H1 (cell line): ENCODE measurements around the gene PARP15. TPM values are rescaled to one million over a fixed set of nuclear protein-coding genes. Genes with fewer than 3 reads are reported as not detected.

Source experiments
- CTCF ChIA-PET: fragments of 300-600 bp; sonication (Branson Sonifier 250); formaldehyde crosslinking; loops from one replicate; lab custom pipeline; 2021; ENCODE audit not compliant: partially characterized antibody; lab: Charles Lee
- POLR2A ChIA-PET: fragments of 300-600 bp; sonication (Branson Sonifier 250); formaldehyde crosslinking; loops from one replicate; lab custom pipeline; 2021; ENCODE audit warnings: inconsistent platforms; ENCODE audit not compliant: partially characterized antibody; lab: Charles Lee
- DNase-seq, 2 experiments: peaks; one replicate each; pipeline versions ENCODE4 v3.0.0 to v3.0.0-alpha.2; 2010 to 2022; ENCODE audit warnings: low spot score in 2 of 2, low read depth in 1 of 2, mixed read lengths in 1 of 2
- FAIRE-seq: peaks from 2 replicates; lab custom pipeline; 2011; peaks lifted over from hg19 to GRCh38; lab: Jason Lieb, UNC
- H2AFZ ChIP-seq: 2 replicates; pipeline ENCODE4 v1.8.1; 2012; ENCODE audit warnings: low read length, inconsistent platforms
- H2AK5ac ChIP-seq: 2 replicates; pipeline ENCODE4 v1.6.1; 2013; ENCODE audit warnings: low read depth, low read length
- H2BK120ac ChIP-seq: replicated peaks from 2 replicates; pipeline ENCODE3; 2013; ENCODE audit warnings: low read depth, low read length, inconsistent platforms
- H2BK12ac ChIP-seq: 2 replicates; pipeline ENCODE4 v1.6.1; 2013; ENCODE audit warnings: low read depth, low read length
- H2BK15ac ChIP-seq: 2 replicates; pipeline ENCODE4 v1.6.1; 2013; ENCODE audit warnings: low read length
- H2BK20ac ChIP-seq: 2 replicates; pipeline ENCODE4 v1.6.1; 2013; ENCODE audit warnings: low read length
- H2BK5ac ChIP-seq: 2 replicates; pipeline ENCODE4 v1.6.1; 2013; ENCODE audit warnings: low read depth, low read length
- H3K14ac ChIP-seq: 2 replicates; pipeline ENCODE4 v1.6.1; 2013; ENCODE audit warnings: inconsistent platforms; ENCODE audit not compliant: insufficient read length
- H3K18ac ChIP-seq: 2 replicates; pipeline ENCODE4 v1.6.1; 2013; ENCODE audit warnings: low read length; ENCODE audit errors: extremely low read depth
- H3K23ac ChIP-seq: 2 replicates; pipeline ENCODE4 v1.6.1; 2013; ENCODE audit warnings: inconsistent platforms; ENCODE audit not compliant: insufficient read length
- H3K23me2 ChIP-seq: 2 replicates; pipeline ENCODE4 v1.6.1; 2013; ENCODE audit warnings: low read depth, low read length
- H3K27ac ChIP-seq: 2 replicates; pipeline ENCODE4 v1.6.1; 2011; ENCODE audit warnings: low read depth, low read length, inconsistent platforms
- H3K27me3 ChIP-seq, 4 experiments: replicated peaks in 1 of 4; 1 replicate in 1 of 4; 2 replicates in 3 of 4; pipeline versions ENCODE4 v1.6.1 to v1.8.1; 2011 to 2013; ENCODE audit warnings: low read length in 3 of 4, mild to moderate bottlenecking in 3 of 4, inconsistent platforms in 2 of 4, mixed read lengths in 2 of 4, moderate library complexity in 1 of 4; ENCODE audit not compliant: control insufficient read depth in 3 of 4, insufficient read depth in 3 of 4; ENCODE audit errors: extremely low read depth in 1 of 4
- H3K36me3 ChIP-seq, 4 experiments: 2 replicates each; pipeline versions ENCODE4 v1.6.1 to v1.8.1; 2011 to 2013; ENCODE audit warnings: mild to moderate bottlenecking in 4 of 4, low read length in 3 of 4, moderate library complexity in 2 of 4, control low read depth in 1 of 4, inconsistent platforms in 1 of 4; ENCODE audit not compliant: insufficient read depth in 4 of 4, control insufficient read depth in 2 of 4
- H3K4ac ChIP-seq: replicated peaks from 2 replicates; pipeline ENCODE3; 2013; ENCODE audit warnings: low read length, low read depth, mixed read lengths, inconsistent platforms; ENCODE audit not compliant: insufficient read length
- H3K4me1 ChIP-seq, 4 experiments: replicated peaks in 1 of 4; 1 replicate in 1 of 4; 2 replicates in 3 of 4; pipeline versions ENCODE4 v1.6.1 to v1.8.1; 2011 to 2013; ENCODE audit warnings: low read length in 3 of 4, inconsistent platforms in 2 of 4, mixed read lengths in 1 of 4; ENCODE audit not compliant: insufficient read depth in 4 of 4, control insufficient read depth in 3 of 4
- H3K4me2 ChIP-seq, 2 experiments: 2 replicates each; pipeline versions ENCODE4 v1.6.1 to v1.8.1; 2011 to 2013; ENCODE audit warnings: low read depth in 2 of 2, low read length in 2 of 2, control low read depth in 1 of 2, inconsistent platforms in 1 of 2, mild to moderate bottlenecking in 1 of 2; ENCODE audit not compliant: insufficient read depth in 1 of 2
- H3K4me3 ChIP-seq, 4 experiments: fragments of 200-600, 300-600 bp in 1 of 4; sonication (generic), shearing (Covaris generic), sonication (Bioruptor Twin) in 1 of 4; 2 replicates each; pipeline versions ENCODE4 v1.5.1 to v1.8.1; 2011 to 2016; ENCODE audit warnings: low read length in 4 of 4, low read depth in 3 of 4, control low read depth in 2 of 4, inconsistent platforms in 2 of 4, mild to moderate bottlenecking in 2 of 4, mixed read lengths in 1 of 4, moderate library complexity in 1 of 4; ENCODE audit not compliant: insufficient read depth in 2 of 4; ENCODE audit errors: extremely low read depth in 1 of 4
- H3K56ac ChIP-seq: replicated peaks from 2 replicates; pipeline ENCODE3; 2013; ENCODE audit warnings: low read depth, mild to moderate bottlenecking, mixed read lengths, low read length, inconsistent platforms; ENCODE audit not compliant: insufficient read length
- H3K79me1 ChIP-seq: 2 replicates; pipeline ENCODE4 v1.6.1; 2013; ENCODE audit warnings: low read depth, low read length, control low read depth
- H3K79me2 ChIP-seq, 2 experiments: 2 replicates each; pipeline versions ENCODE4 v1.6.1 to v1.8.1; 2012 to 2013; ENCODE audit warnings: low read length in 2 of 2, mild to moderate bottlenecking in 2 of 2, inconsistent platforms in 1 of 2; ENCODE audit not compliant: insufficient read depth in 2 of 2, control insufficient read depth in 1 of 2
- H3K9ac ChIP-seq, 4 experiments: replicated peaks in 1 of 4; 1 replicate in 1 of 4; 2 replicates in 3 of 4; pipeline versions ENCODE4 v1.6.1 to v1.8.1; 2011 to 2013; ENCODE audit warnings: low read depth in 3 of 4, low read length in 3 of 4, control low read depth in 2 of 4, mild to moderate bottlenecking in 2 of 4, moderate library complexity in 2 of 4, inconsistent platforms in 1 of 4; ENCODE audit errors: extremely low read depth in 1 of 4
- H3K9me3 ChIP-seq, 2 experiments: 2 replicates each; pipeline versions ENCODE4 v1.6.1 to v1.8.1; 2012 to 2013; ENCODE audit warnings: mild to moderate bottlenecking in 2 of 2, moderate library complexity in 2 of 2, control low read depth in 1 of 2, inconsistent platforms in 1 of 2, low read depth in 1 of 2, low read length in 1 of 2, mixed read lengths in 1 of 2; ENCODE audit not compliant: insufficient read depth in 2 of 2
- H4K20me1 ChIP-seq, 2 experiments: replicated peaks in 1 of 2; 2 replicates each; pipeline versions ENCODE3 to v1.8.1; 2011 to 2013; ENCODE audit warnings: inconsistent platforms in 2 of 2, low read length in 2 of 2, mild to moderate bottlenecking in 1 of 2; ENCODE audit not compliant: insufficient read depth in 2 of 2, control insufficient read depth in 1 of 2
- H4K5ac ChIP-seq: 2 replicates; pipeline ENCODE4 v1.6.1; 2013; ENCODE audit warnings: low read length, low read depth, mixed read lengths, inconsistent platforms; ENCODE audit not compliant: insufficient read length
- H4K8ac ChIP-seq: 2 replicates; pipeline ENCODE4 v1.8.0; 2013; ENCODE audit warnings: mild to moderate bottlenecking, moderate library complexity, low read length, inconsistent platforms; ENCODE audit not compliant: insufficient read depth; ENCODE audit errors: extremely low read depth
- H4K91ac ChIP-seq: replicated peaks from 2 replicates; pipeline ENCODE3; 2013; ENCODE audit warnings: low read length, mixed read lengths, inconsistent platforms; ENCODE audit not compliant: insufficient read length
- JUND ChIP-seq: IDR thresholded peaks from 2 replicates; pipeline ENCODE4 v1.6.1; 2011; ENCODE audit warnings: mild to moderate bottlenecking, improper control_type of control experiment, low read length
- RNF2 ChIP-seq: fragments of 200-900, 300-1000 bp; sonication (generic); IDR thresholded peaks from 2 replicates; pipeline ENCODE4 v1.7.1; 2016; ENCODE audit warnings: borderline replicate concordance, low read depth, mild to moderate bottlenecking, antibody characterized with exemption, low read length; ENCODE audit not compliant: poor library complexity, severe bottlenecking; ENCODE audit errors: missing control alignments
- WGBS, 2 experiments: shearing (Covaris generic) in 1 of 2; methylation state at CpG; one replicate each; pipeline versions ENCODE4 v1.1.6 to v1.1.7; 2013 to 2015; ENCODE audit warnings: low lambda C conversion rate in 2 of 2, mixed read lengths in 2 of 2, inconsistent platforms in 1 of 2, low coverage in 1 of 2, missing lambda C conversion rate in 1 of 2; ENCODE audit not compliant: insufficient replicate concordance in 2 of 2, insufficient coverage in 1 of 2, insufficient read length in 1 of 2; ENCODE audit errors: extremely low coverage in 1 of 2, missing lambda C conversion rate in 1 of 2; 5-methylcytosine and 5-hydroxymethylcytosine counted together
- polyA plus RNA-seq, 7 experiments: library from polyadenylated mRNA; depleted of rRNA in 3 of 7; stranded (reverse) in 5 of 7; unstranded in 2 of 7; fragments of >200 nt in 5 of 7; fragments of 200-250 nt in 2 of 7; gene quantifications; 1 replicate in 5 of 7; 2 replicates in 1 of 7; 4 replicates in 1 of 7; pipeline versions ENCODE4 v1.2.1 to v1.2.3, GENCODE V29; 2011 to 2013; ENCODE audit warnings: missing spikeins in 2 of 7, mixed read lengths in 2 of 7
- total RNA-seq: library from RNA; stranded (reverse); fragmentation: NEBNext Ultra II Directional; extraction: Animal tissue kit (Norgen Biotek cat#: 25700); gene quantifications from 2 replicates; pipeline ENCODE4 v1.2.1, GENCODE V29; 2021

The PARP15 gene
- total and polyA plus RNA-seq, 2 of the 8 experiments (the other 6 are each of a cell fraction or from before 2014, with no cell fraction given): 0.37 to 0.45 TPM

- CTCF ChIA-PET: interaction anchor here (1.1 kb wide), 1 partner anchor 13 kb away, joined by 3 read pairs; no protein-coding TSS in a partner anchor
- peak; percentile 86 for TF ChIP-seq JUND
- no peak for TF ChIP-seq RNF2
- H3K56ac ChIP-seq: no peak overlapping the region
- no peaks in the 10 kb centered on the region for H4K20me1 ChIP-seq
- 0 out of 4 replicates have a peak overlapping the region, but pooled peaks of 1 of the 2 experiments have one; percentile 9 for H3K4me2 ChIP-seq
- H2BK12ac ChIP-seq: no peak overlapping the region
- no peak overlapping the region for H2BK20ac ChIP-seq
- H3K9ac ChIP-seq: no peak overlapping the region
- H3K9me3 ChIP-seq: no peaks in the 10 kb centered on the region
- H3K4ac ChIP-seq: no peak overlapping the region
- no peak overlapping the region for H3K27ac ChIP-seq
- no peak overlapping the region for H2BK15ac ChIP-seq
- peak in 1 of 2 experiments; percentile 15 for DNase-seq
- no peak overlapping the region for H4K5ac ChIP-seq
- no peak overlapping the region for H3K23ac ChIP-seq
- H2BK5ac ChIP-seq: no peak overlapping the region
- no peak overlapping the region for H2BK120ac ChIP-seq
- no peak overlapping the region for H3K18ac ChIP-seq
- no peak overlapping the region for H3K4me3 ChIP-seq
- H4K91ac ChIP-seq: no peak overlapping the region
- POLR2A ChIA-PET: interaction anchor here (0.7 to 1.3 kb wide), 2 partner anchors 9 to 61 kb away, joined by 3 to 4 read pairs; partner anchors contain the start of genes DTX3L and PARP9
- 63% methylated on average over 3 of the region's 3 CpGs; no CpG with 5 or more reads in 1 of the 2 experiments for WGBS, 2 experiments
- no peaks in the 10 kb centered on the region for H3K79me2 ChIP-seq
- H3K36me3 ChIP-seq: no peaks in the 10 kb centered on the region
- peaks cover 0 to 10% (median 7%) of the 10 kb centered on the region in 4 experiments; a peak in 4 of 7 replicates for H3K27me3 ChIP-seq
- H3K79me1 ChIP-seq: no peaks in the 10 kb centered on the region
- H3K4me1 ChIP-seq: peaks cover 2 to 3% (median 2%) of the 10 kb centered on the region in 4 experiments; a peak in 4 of 7 replicates
- no peak overlapping the region for H3K14ac ChIP-seq
- no peaks in the 10 kb centered on the region; the same call in 1 of the 2 replicates for H3K23me2 ChIP-seq
- H2AFZ ChIP-seq: peak overlapping the region; percentile 47
- H4K8ac ChIP-seq: no peak overlapping the region
- H2AK5ac ChIP-seq: no peak overlapping the region
- peak; percentile 58 for FAIRE-seq
Observed at GRCh38 chr3:122572940-122573412, 4.5 kb upstream of the PARP15 start.
